AG04450 (cell line): Measurements from ENCODE around the gene IMPACT. TPM values are rescaled to one million over a fixed set of nuclear protein-coding genes. Genes with fewer than 3 reads are reported as not detected.

Experiments
- CTCF ChIA-PET: fragments of 300-600, 350-600 bp; formaldehyde crosslinking; extraction: SDS; loops from one replicate; lab custom pipeline; 2022; ENCODE audit warnings: antibody characterized with exemption, inconsistent platforms; lab: Charles Lee
- POLR2A ChIA-PET: fragments of 350-600 bp; formaldehyde crosslinking; extraction: SDS; loops from one replicate; lab custom pipeline; 2021; ENCODE audit warnings: antibody characterized with exemption, inconsistent platforms; lab: Yijun Ruan, JAX
- DNase-seq: peaks from one replicate; pipeline ENCODE4 v3.0.0-alpha.2; 2011; ENCODE audit warnings: low read depth, low spot score
- H3K27ac ChIP-seq: one replicate; pipeline ENCODE4 v1.5.1; 2012; ENCODE audit warnings: low read depth, low read length, control low read depth
- H3K27me3 ChIP-seq: one replicate; pipeline ENCODE4 v1.6.0; 2012; ENCODE audit warnings: low read length; ENCODE audit not compliant: control insufficient read depth, insufficient read depth
- H3K4me3 ChIP-seq: 2 replicates; pipeline ENCODE4 v1.5.1; 2011; ENCODE audit warnings: mild to moderate bottlenecking, low read depth, low read length, control low read depth
- H3K9me3 ChIP-seq: 2 replicates; pipeline ENCODE4 v1.5.1; 2012; ENCODE audit warnings: low read length; ENCODE audit not compliant: control insufficient read depth, insufficient read depth
- polyA plus RNA-seq: library from polyadenylated mRNA; depleted of rRNA; stranded (reverse); fragments of >200 nt; gene quantifications from 2 replicates; pipeline ENCODE4 v1.2.3, GENCODE V29; 2011
- TF ChIP-seq, protein P1 (sequence below): IDR thresholded peaks from 2 replicates; pipeline ENCODE4 v1.5.1; 2011; ENCODE audit warnings: low read depth, low read length, control low read depth, inconsistent platforms

Gene IMPACT
- polyA plus RNA-seq, 1 experiment = 31.7 TPM

- ChIA-PET POLR2A (no interaction called here), CTCF (interaction anchor here (0.5 to 8.1 kb wide), 59 partner anchors 9 to 1811 kb away, joined by 3 to 155 read pairs (median 4); partner anchors contain the start of genes HRH4 and IMPACT)
- DNase-seq = no peak
- Histone ChIP-seq H3K9me3 (no peaks in the 10 kb centered on the region), H3K27me3 (peaks cover 13% of the 10 kb centered on the region), H3K27ac (no peak overlapping the region), H3K4me3 (no peak overlapping the region)
- TF ChIP-seq, protein P1, sequence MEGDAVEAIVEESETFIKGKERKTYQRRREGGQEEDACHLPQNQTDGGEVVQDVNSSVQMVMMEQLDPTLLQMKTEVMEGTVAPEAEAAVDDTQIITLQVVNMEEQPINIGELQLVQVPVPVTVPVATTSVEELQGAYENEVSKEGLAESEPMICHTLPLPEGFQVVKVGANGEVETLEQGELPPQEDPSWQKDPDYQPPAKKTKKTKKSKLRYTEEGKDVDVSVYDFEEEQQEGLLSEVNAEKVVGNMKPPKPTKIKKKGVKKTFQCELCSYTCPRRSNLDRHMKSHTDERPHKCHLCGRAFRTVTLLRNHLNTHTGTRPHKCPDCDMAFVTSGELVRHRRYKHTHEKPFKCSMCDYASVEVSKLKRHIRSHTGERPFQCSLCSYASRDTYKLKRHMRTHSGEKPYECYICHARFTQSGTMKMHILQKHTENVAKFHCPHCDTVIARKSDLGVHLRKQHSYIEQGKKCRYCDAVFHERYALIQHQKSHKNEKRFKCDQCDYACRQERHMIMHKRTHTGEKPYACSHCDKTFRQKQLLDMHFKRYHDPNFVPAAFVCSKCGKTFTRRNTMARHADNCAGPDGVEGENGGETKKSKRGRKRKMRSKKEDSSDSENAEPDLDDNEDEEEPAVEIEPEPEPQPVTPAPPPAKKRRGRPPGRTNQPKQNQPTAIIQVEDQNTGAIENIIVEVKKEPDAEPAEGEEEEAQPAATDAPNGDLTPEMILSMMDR = peak; percentile 75
Observed at GRCh38 chr18:24488824-24489493, 62.5 kb downstream of the IMPACT start.

GRCh38 chr18:24490539-24490938, 64.1 kb downstream of the IMPACT start:
- H3K27me3 ChIP-seq = peaks cover 11% of the 10 kb centered on the region
- POLR2A ChIA-PET = no interaction called here
- DNase-seq = no peak
- H3K27ac ChIP-seq = no peak overlapping the region
- no peak overlapping the region for H3K4me3 ChIP-seq
- CTCF ChIA-PET = interaction anchor here (0.6 to 8.1 kb wide), 8 partner anchors 12 to 313 kb away, joined by 3 to 155 read pairs (median 10); no protein-coding TSS in a partner anchor
- no peaks in the 10 kb centered on the region for H3K9me3 ChIP-seq
- TF ChIP-seq, protein P1 = no peak

- ChIA-PET POLR2A (no interaction called here), CTCF (interaction anchor here (0.5 to 8.1 kb wide), 5 partner anchors 47 to 1616 kb away, joined by 3 to 123 read pairs (median 3); no protein-coding TSS in a partner anchor)
- Histone ChIP-seq H3K27ac (no peak overlapping the region), H3K9me3 (no peaks in the 10 kb centered on the region), H3K27me3 (peaks cover 8% of the 10 kb centered on the region), H3K4me3 (no peak overlapping the region)
- TF ChIP-seq, protein P1 = no peak
- no peak for DNase-seq
Observed at GRCh38 chr18:24491927-24492834, 65.7 kb downstream of the IMPACT start.

- DNase-seq = no peak
- ChIA-PET CTCF (interaction anchor here (3.3 kb wide), 1 partner anchor 135 kb away, joined by 14 read pairs; no protein-coding TSS in a partner anchor), POLR2A (no interaction called here)
- peaks cover 8% of the 10 kb centered on the region for H3K27me3 ChIP-seq
- no peaks in the 10 kb centered on the region for H3K9me3 ChIP-seq
- TF ChIP-seq, protein P1 = no peak
- H3K27ac ChIP-seq = no peak overlapping the region
- no peak overlapping the region for H3K4me3 ChIP-seq
Observed at GRCh38 chr18:24494586-24494985, 68.1 kb downstream of the IMPACT start.
